PC-9 (cell line): ENCODE data around the gene PTGS2. TPM values are rescaled to one million over a fixed set of nuclear protein-coding genes. Genes with fewer than 3 reads are reported as not detected.

Experiments
- BruUV-seq: library from RNA; stranded (reverse); fragments of 400-500 nt; replicated peaks from 2 replicates; lab custom pipeline; 2021; lab: Mats Ljungman, UMichigan
- CTCF ChIA-PET: fragments of 300-600 bp; sonication (Branson Sonifier 250); formaldehyde crosslinking; loops from one replicate; lab custom pipeline; 2022; ENCODE audit warnings: antibody characterized with exemption; lab: Charles Lee
- POLR2A ChIA-PET: fragments of 300-600 bp; sonication (Branson Sonifier 250); formaldehyde crosslinking; loops from one replicate; lab custom pipeline; 2022; ENCODE audit warnings: antibody characterized with exemption; ENCODE audit not compliant: unreplicated experiment; lab: Charles Lee
- DNase-seq, 2 experiments: peaks; one replicate each; pipeline versions ENCODE4 v3.0.0 to v3.0.0-alpha.2; 2015 to 2022; ENCODE audit warnings: mixed read lengths in 1 of 2
- H2AFZ ChIP-seq: fragments of 200-600 bp; sonication (generic); 2 replicates; pipeline ENCODE4 v1.8.1; 2017; ENCODE audit warnings: antibody characterized with exemption
- H3F3A ChIP-seq: fragments of 200-600 bp; sonication (generic); 2 replicates; pipeline ENCODE4 v1.8.1; 2017; ENCODE audit warnings: antibody characterized with exemption, mild to moderate bottlenecking, low read depth; ENCODE audit not compliant: insufficient read depth
- H3K27ac ChIP-seq: fragments of 200-600 bp; sonication (generic); 2 replicates; pipeline ENCODE4 v1.6.1; 2016; ENCODE audit warnings: mixed run types
- H3K27me3 ChIP-seq: fragments of 200-600 bp; sonication (generic); 2 replicates; pipeline ENCODE4 v1.6.1; 2016; ENCODE audit warnings: low read depth, mixed run types; ENCODE audit not compliant: insufficient read depth
- H3K36me3 ChIP-seq: fragments of 200-600 bp; sonication (generic); 2 replicates; pipeline ENCODE4 v1.6.1; 2016; ENCODE audit warnings: low read depth, mixed run types
- H3K4me1 ChIP-seq: fragments of 200-600 bp; sonication (generic); replicated peaks from 2 replicates; pipeline ENCODE4 v1.6.1; 2016; ENCODE audit warnings: mixed run types; ENCODE audit not compliant: insufficient read depth
- H3K4me2 ChIP-seq: fragments of 200-600 bp; sonication (generic); 2 replicates; pipeline ENCODE4 v1.6.1; 2017; ENCODE audit warnings: mixed run types
- H3K4me3 ChIP-seq: fragments of 200-600 bp; sonication (generic); 2 replicates; pipeline ENCODE4 v1.6.1; 2016; ENCODE audit warnings: mixed run types
- H3K79me2 ChIP-seq: fragments of 200-600 bp; sonication (generic); 2 replicates; pipeline ENCODE4 v1.6.1; 2017; ENCODE audit warnings: low read depth, mixed run types
- H3K9me2 ChIP-seq: fragments of 200-600 bp; sonication (generic); 2 replicates; pipeline ENCODE4 v1.8.1; 2017; ENCODE audit warnings: mild to moderate bottlenecking; ENCODE audit not compliant: insufficient read depth
- H3K9me3 ChIP-seq: fragments of 200-600 bp; sonication (generic); 2 replicates; pipeline ENCODE4 v1.8.1; 2016; ENCODE audit warnings: low read depth; ENCODE audit not compliant: insufficient read depth
- H4K20me1 ChIP-seq: fragments of 200-600 bp; sonication (generic); 2 replicates; pipeline ENCODE4 v1.8.1; 2017; ENCODE audit not compliant: insufficient read depth
- EZH2 ChIP-seq: fragments of 200-600 bp; sonication (generic); IDR thresholded peaks from 2 replicates; pipeline ENCODE4 v1.8.0; 2017; ENCODE audit warnings: antibody characterized with exemption, low read depth
- intact Hi-C: fragments of 100-400 bp; cut with micrococcal nuclease; formaldehyde crosslinking; loops from one replicate; pipeline ENCODE4 v1.10.0; 2022; ENCODE audit not compliant: unreplicated experiment
- total RNA-seq: library from RNA; stranded (reverse); gene quantifications from 2 replicates; pipeline ENCODE4 v1.2.3, GENCODE V29; 2021
- TF ChIP-seq, protein P1 (sequence below): fragments of 200-600 bp; sonication (generic); conservative IDR thresholded peaks from 2 replicates; pipeline ENCODE4 v1.6.1; 2017; ENCODE audit warnings: mixed run types, antibody characterized with exemption, mild to moderate bottlenecking, moderate library complexity

PTGS2 gene
- total RNA-seq, 1 experiment from 2014 or later = 0.63 TPM

DNA sequence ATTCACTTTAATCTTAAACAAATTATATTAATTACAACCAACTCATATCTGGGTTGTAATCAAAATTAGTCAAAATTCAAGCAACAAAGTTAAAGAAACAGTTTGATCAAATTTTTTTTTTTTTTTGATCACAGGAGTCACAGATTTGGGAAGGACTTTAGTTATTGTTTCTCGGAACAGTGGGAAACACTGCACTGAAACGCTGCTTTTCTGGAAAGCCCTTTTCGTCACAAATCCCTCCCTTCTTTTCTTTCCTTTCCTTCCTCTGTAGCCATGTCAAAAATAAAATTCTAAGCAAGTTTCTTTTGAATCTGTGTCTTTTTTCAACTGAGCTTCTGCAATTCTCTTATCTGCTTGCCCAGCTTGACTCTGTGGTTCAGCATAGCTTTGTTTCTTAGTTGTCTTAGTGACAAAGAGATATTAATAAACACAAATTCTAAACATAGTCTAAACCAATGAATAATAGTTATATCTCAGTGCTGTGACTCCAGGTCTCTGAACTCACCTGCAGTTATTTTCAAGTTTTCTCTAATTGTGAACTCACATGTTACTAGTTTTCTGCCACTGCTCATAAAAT is 53.8 kb downstream of the PTGS2 start:
- no peaks in the 10 kb centered on the region for H4K20me1 ChIP-seq
- no peaks in the 10 kb centered on the region for H3F3A ChIP-seq
- H3K4me3 ChIP-seq = no peak overlapping the region
- TF ChIP-seq, protein P1, sequence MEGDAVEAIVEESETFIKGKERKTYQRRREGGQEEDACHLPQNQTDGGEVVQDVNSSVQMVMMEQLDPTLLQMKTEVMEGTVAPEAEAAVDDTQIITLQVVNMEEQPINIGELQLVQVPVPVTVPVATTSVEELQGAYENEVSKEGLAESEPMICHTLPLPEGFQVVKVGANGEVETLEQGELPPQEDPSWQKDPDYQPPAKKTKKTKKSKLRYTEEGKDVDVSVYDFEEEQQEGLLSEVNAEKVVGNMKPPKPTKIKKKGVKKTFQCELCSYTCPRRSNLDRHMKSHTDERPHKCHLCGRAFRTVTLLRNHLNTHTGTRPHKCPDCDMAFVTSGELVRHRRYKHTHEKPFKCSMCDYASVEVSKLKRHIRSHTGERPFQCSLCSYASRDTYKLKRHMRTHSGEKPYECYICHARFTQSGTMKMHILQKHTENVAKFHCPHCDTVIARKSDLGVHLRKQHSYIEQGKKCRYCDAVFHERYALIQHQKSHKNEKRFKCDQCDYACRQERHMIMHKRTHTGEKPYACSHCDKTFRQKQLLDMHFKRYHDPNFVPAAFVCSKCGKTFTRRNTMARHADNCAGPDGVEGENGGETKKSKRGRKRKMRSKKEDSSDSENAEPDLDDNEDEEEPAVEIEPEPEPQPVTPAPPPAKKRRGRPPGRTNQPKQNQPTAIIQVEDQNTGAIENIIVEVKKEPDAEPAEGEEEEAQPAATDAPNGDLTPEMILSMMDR = no peak
- TF ChIP-seq EZH2 = no peak
- H3K9me2 ChIP-seq = no peaks in the 10 kb centered on the region
- ChIA-PET CTCF (no interaction called here), POLR2A (interaction anchor here (0.7 kb wide), 1 partner anchor 365 kb away, joined by 3 read pairs; no protein-coding TSS in a partner anchor)
- H3K4me1 ChIP-seq = no peaks in the 10 kb centered on the region
- no peaks in the 10 kb centered on the region for H3K27me3 ChIP-seq
- no peaks in the 10 kb centered on the region for H3K9me3 ChIP-seq
- H3K36me3 ChIP-seq = no peaks in the 10 kb centered on the region
- no peak overlapping the region for H2AFZ ChIP-seq
- no peaks in the 10 kb centered on the region for H3K79me2 ChIP-seq
- no peak for DNase-seq
- H3K4me2 ChIP-seq = no peak overlapping the region
- no peak overlapping the region for H3K27ac ChIP-seq
- BruUV-seq = no TSS peak
- intact Hi-C loops = no loop called here

DNA sequence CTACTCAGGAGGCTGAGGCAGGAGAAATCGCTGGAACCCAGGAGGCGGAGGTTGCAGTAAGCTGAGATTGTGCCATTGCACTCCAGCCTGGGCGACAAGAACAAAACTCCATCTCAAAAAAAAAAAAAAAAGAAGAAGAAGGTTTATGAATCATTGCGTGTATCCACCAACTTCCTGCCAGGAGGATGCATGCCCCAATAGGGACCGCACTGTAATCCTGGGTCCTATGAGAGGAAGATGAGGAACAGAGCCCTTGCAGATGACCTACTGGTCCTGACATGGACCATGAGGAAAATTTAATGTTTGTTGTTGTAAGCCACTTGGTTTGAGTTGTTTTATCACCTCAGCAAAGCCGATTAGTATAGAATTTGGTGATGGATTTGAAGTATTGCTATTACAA is 56.7 kb downstream of the PTGS2 start:
- H3K4me2 ChIP-seq = no peak overlapping the region
- BruUV-seq = no TSS peak
- no peaks in the 10 kb centered on the region for H4K20me1 ChIP-seq
- no peaks in the 10 kb centered on the region for H3K9me2 ChIP-seq
- H3K79me2 ChIP-seq = no peaks in the 10 kb centered on the region
- H3K9me3 ChIP-seq = no peaks in the 10 kb centered on the region
- no peak overlapping the region for H2AFZ ChIP-seq
- no peaks in the 10 kb centered on the region for H3K4me1 ChIP-seq
- H3K27ac ChIP-seq = no peak overlapping the region
- no peak overlapping the region for H3K4me3 ChIP-seq
- no peaks in the 10 kb centered on the region for H3F3A ChIP-seq
- H3K36me3 ChIP-seq = no peaks in the 10 kb centered on the region
- POLR2A ChIA-PET = no interaction called here
- TF ChIP-seq, protein P1 = no peak
- TF ChIP-seq EZH2 = no peak
- intact Hi-C loops = no loop called here
- no peak for DNase-seq
- CTCF ChIA-PET = no interaction called here
- no peaks in the 10 kb centered on the region for H3K27me3 ChIP-seq

Other genes starting within 250 kb of the PTGS2 start
- not detected in 2 replicates for gene PDC, start 219.3 kb downstream of the PTGS2 start, total RNA-seq
- gene PLA2G4A, start 148.5 kb upstream of the PTGS2 start, total RNA-seq = 2.0 and 3.3 TPM in 2 replicates